ENCODE measurements around the gene EFNA1. TPM values are rescaled to one million over a fixed set of nuclear protein-coding genes. Genes with fewer than 3 reads are reported as not detected.
"Not testable (repeated sequence)": the region's sequence is repeated elsewhere in the genome, so short reads cannot be mapped to it uniquely, and the experiment has no call there.

The EFNA1 gene
- polyA plus RNA-seq, 1 of the 3 experiments (the other 2 are of a cell fraction), result 14.4 TPM

DNA sequence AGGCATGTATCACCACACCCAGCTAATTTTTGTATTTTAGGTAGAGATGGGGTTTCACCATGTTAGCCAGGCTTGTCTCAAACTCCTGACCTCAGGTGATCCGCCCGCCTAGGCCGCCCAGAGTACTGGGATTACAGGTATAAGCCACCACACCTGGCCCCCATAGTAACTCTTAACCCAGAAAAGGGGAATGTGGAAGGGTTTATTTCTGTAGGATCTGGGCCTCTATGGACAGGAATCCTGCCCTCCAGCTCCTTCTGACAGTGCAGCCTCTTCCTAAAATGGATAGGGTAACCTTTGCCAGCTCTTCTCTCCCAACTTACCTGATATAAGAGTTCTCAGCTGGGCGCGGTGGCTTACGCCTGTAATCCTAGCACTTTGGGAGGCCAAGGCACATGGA is 35.0 kb downstream of the EFNA1 start:
- H3K79me2 ChIP-seq (ENCODE audit: insufficient read depth); H3K36me3 ChIP-seq (replicated peaks in 1 of 2; ENCODE audit: control insufficient read depth in 1 of 2, insufficient read depth in 2 of 2, low read length in 1 of 2); DNase-seq; H2AFZ ChIP-seq (ENCODE audit: low read depth); H3K4me1 ChIP-seq (ENCODE audit: control insufficient read depth in 1 of 2, insufficient read depth in 2 of 2, low read depth in 1 of 2, low read length in 1 of 2); H3K27ac ChIP-seq (ENCODE audit: low read depth in 2 of 2, low read length in 1 of 2); H3K9me2 ChIP-seq; H3K4me2 ChIP-seq; POLR2A ChIA-PET; H3K9ac ChIP-seq; H3K9me3 ChIP-seq; H4K20me1 ChIP-seq (ENCODE audit: insufficient read depth); H3F3A ChIP-seq (replicated peaks; ENCODE audit: insufficient read depth); H3K4me3 ChIP-seq (ENCODE audit: low read depth in 2 of 2, low read length in 1 of 2); H3K27me3 ChIP-seq (ENCODE audit: insufficient read depth): not testable (repeated sequence)
- CTCF ChIA-PET, result interaction anchor here (1.2 to 14.8 kb wide), 2 partner anchors 10 to 68 kb away, joined by 5 to 496 read pairs; partner anchors contain the start of gene KRTCAP2
- whole genome bisulfite sequencing (ENCODE audit: low lambda C conversion rate), result 97% methylated on average over 3 of the region's 6 CpGs

DNA sequence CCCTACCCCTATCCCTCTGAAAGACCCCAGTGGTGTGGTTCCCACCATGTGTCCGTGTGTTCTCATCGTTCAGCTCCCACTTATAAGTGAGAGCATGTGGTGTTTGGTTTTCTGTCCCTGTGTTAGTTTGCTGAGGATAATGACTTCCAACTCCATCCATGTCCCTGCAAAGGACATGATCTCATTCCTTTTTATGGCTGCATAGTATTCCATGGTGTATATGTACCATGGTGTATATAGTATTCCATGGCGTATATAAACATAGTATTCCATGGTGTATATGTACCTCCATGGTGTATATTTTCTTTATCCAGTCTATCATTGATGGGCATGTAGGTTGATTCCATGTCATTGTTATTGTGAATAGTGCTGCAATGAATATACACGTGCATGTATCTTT is 36.1 kb downstream of the EFNA1 start:
- H3K27me3 ChIP-seq (ENCODE audit: insufficient read depth); H3K4me1 ChIP-seq (ENCODE audit: control insufficient read depth in 1 of 2, insufficient read depth in 2 of 2, low read depth in 1 of 2, low read length in 1 of 2); H4K20me1 ChIP-seq (ENCODE audit: insufficient read depth); H3K9me3 ChIP-seq; H3K36me3 ChIP-seq (replicated peaks in 1 of 2; ENCODE audit: control insufficient read depth in 1 of 2, insufficient read depth in 2 of 2, low read length in 1 of 2); H3K4me3 ChIP-seq (ENCODE audit: low read depth in 2 of 2, low read length in 1 of 2); H3K79me2 ChIP-seq (ENCODE audit: insufficient read depth); DNase-seq; H3K27ac ChIP-seq (ENCODE audit: low read depth in 2 of 2, low read length in 1 of 2); H2AFZ ChIP-seq (ENCODE audit: low read depth); H3K9ac ChIP-seq; H3K9me2 ChIP-seq; H3K4me2 ChIP-seq: not testable (repeated sequence)
- ChIA-PET CTCF (interaction anchor here (1.2 to 14.8 kb wide), 2 partner anchors 69 to 78 kb away, joined by 4 to 496 read pairs; no protein-coding TSS in a partner anchor), POLR2A (interaction anchor here (0.6 kb wide), 1 partner anchor 17 kb away, joined by 3 read pairs; no protein-coding TSS in a partner anchor)
- WGBS (ENCODE audit: low lambda C conversion rate), result 97% methylated on average over 4 of the region's 4 CpGs
- peaks cover 12% of the 10 kb centered on the region for H3F3A ChIP-seq (replicated peaks; ENCODE audit: insufficient read depth)

DNA sequence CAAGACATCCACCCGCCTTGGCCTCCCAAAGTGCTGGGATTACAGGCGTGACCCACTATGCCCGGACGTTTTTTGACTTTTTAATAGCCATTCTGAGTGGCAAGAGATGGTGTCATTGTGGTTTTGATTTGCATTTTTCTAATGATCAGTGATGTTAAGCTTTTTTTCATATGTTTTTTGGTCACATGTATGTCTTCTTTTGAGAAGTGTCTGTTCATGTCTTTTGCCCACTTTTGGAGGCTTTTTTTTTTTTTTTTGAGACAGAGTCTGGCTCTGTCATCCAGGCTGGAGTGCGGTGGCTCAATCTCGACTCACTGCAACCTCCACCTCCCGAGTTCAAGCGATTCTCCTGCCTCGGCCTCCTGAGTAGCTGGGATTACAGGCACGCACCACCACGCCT is 36.9 kb downstream of the EFNA1 start:
- H3K4me2 ChIP-seq; H3K79me2 ChIP-seq (ENCODE audit: insufficient read depth); H3K27ac ChIP-seq (ENCODE audit: low read depth in 2 of 2, low read length in 1 of 2); DNase-seq; H3K9me3 ChIP-seq; H3K36me3 ChIP-seq (replicated peaks in 1 of 2; ENCODE audit: control insufficient read depth in 1 of 2, insufficient read depth in 2 of 2, low read length in 1 of 2); H3K9me2 ChIP-seq; H3K9ac ChIP-seq; H2AFZ ChIP-seq (ENCODE audit: low read depth); POLR2A ChIA-PET; H3K4me1 ChIP-seq (ENCODE audit: control insufficient read depth in 1 of 2, insufficient read depth in 2 of 2, low read depth in 1 of 2, low read length in 1 of 2); H3K27me3 ChIP-seq (ENCODE audit: insufficient read depth); H3K4me3 ChIP-seq (ENCODE audit: low read depth in 2 of 2, low read length in 1 of 2); H4K20me1 ChIP-seq (ENCODE audit: insufficient read depth): not testable (repeated sequence)
- 81% methylated on average over 11 of the region's 11 CpGs for WGBS (ENCODE audit: low lambda C conversion rate)
- CTCF ChIA-PET, result interaction anchor here (0.6 to 14.8 kb wide), 4 partner anchors 8 to 101 kb away, joined by 3 to 496 read pairs (median 4); partner anchors contain the start of genes EFNA4 and KRTCAP2
- peaks cover 21% of the 10 kb centered on the region for H3F3A ChIP-seq (replicated peaks; ENCODE audit: insufficient read depth)

DNA sequence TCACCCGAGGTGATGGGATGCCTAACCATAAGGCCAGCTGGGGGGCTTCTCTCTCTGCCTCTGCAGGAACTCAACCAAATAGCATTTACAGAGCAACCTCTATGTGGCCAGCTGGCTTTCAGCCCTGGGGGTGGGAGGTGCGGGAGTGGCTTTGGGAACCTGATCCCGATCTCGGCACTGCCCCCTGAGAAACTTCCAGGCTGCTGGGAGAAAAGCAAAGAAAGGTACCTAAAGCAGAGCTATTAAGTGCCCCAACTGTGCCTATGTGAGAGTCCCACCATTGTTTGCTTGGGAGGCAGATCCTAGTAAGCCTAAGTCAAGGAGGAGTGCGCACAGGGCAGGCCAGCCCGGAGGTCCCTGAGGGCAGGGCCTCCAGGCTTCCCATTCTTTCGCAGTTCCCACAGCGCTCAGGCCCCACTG is 38.4 kb downstream of the EFNA1 start:
- no peak for DNase-seq
- Histone ChIP-seq H3K4me1 (ENCODE audit: control insufficient read depth in 1 of 2, insufficient read depth in 2 of 2, low read depth in 1 of 2, low read length in 1 of 2) (peaks cover 0 to 8% of the 10 kb centered on the region in 2 experiments; a peak in 1 of 4 replicates), H3K9me3 (no peaks in the 10 kb centered on the region), H3K4me2 (no peak overlapping the region), H3K9me2 (no peaks in the 10 kb centered on the region), H3K79me2 (ENCODE audit: insufficient read depth) (peaks cover 9% of the 10 kb centered on the region), H3K27me3 (ENCODE audit: insufficient read depth) (no peaks in the 10 kb centered on the region), H3K27ac (ENCODE audit: low read depth in 2 of 2, low read length in 1 of 2) (no peak overlapping the region), H2AFZ (ENCODE audit: low read depth) (no peak overlapping the region), H3F3A (replicated peaks; ENCODE audit: insufficient read depth) (peaks cover 23% of the 10 kb centered on the region), H3K4me3 (ENCODE audit: low read depth in 2 of 2, low read length in 1 of 2) (no peak overlapping the region), H3K9ac (no peak overlapping the region), H3K36me3 (replicated peaks in 1 of 2; ENCODE audit: control insufficient read depth in 1 of 2, insufficient read depth in 2 of 2, low read length in 1 of 2) (peaks cover 12 to 16% of the 10 kb centered on the region in 2 experiments), H4K20me1 (ENCODE audit: insufficient read depth) (no peaks in the 10 kb centered on the region)
- POLR2A ChIA-PET, result no interaction called here
- 98% methylated on average over 7 of the region's 8 CpGs for WGBS (ENCODE audit: low lambda C conversion rate)
- CTCF ChIA-PET, result interaction anchor here (1.3 to 14.8 kb wide), 10 partner anchors 10 to 124 kb away, joined by 3 to 496 read pairs (median 12); partner anchors contain the start of genes ADAM15, EFNA1 and EFNA4
- TF ChIP-seq, protein P1, sequence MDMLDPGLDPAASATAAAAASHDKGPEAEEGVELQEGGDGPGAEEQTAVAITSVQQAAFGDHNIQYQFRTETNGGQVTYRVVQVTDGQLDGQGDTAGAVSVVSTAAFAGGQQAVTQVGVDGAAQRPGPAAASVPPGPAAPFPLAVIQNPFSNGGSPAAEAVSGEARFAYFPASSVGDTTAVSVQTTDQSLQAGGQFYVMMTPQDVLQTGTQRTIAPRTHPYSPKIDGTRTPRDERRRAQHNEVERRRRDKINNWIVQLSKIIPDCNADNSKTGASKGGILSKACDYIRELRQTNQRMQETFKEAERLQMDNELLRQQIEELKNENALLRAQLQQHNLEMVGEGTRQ (IDR thresholded peaks at IDR 0.05; ENCODE audit: borderline replicate concordance, low read depth, low read length), result no peak
- TF ChIP-seq GATA2 (CRISPR knock-in tag; IDR thresholded peaks at IDR 0.05) (no peak), ELF1 (IDR thresholded peaks at IDR 0.05) (no peak), EP300 (IDR thresholded peaks at IDR 0.05; ENCODE audit: borderline replicate concordance in 1 of 2, low read depth in 1 of 2, low read length in 1 of 2) (no peak), RFX5 (IDR thresholded peaks at IDR 0.05; ENCODE audit: low read length) (no peak), NRF1 (IDR thresholded peaks at IDR 0.05; ENCODE audit: low read depth, low read length) (no peak), EZH2phosphoT487 (IDR thresholded peaks at IDR 0.05; ENCODE audit: borderline replicate concordance, low read depth) (no peak), MEF2A (IDR thresholded peaks at IDR 0.05; ENCODE audit: borderline replicate concordance, low read depth) (no peak), RCOR1 (IDR thresholded peaks at IDR 0.05; ENCODE audit: low read length) (no peak), FOXM1 (IDR thresholded peaks at IDR 0.05; ENCODE audit: low read depth) (no peak), RXRA (IDR thresholded peaks at IDR 0.05; ENCODE audit: borderline replicate concordance, low read depth) (no peak), SIN3A (IDR thresholded peaks at IDR 0.05; ENCODE audit: borderline replicate concordance, low read depth, low read length) (no peak), TCF12 (IDR thresholded peaks at IDR 0.05) (no peak)
- TF ChIP-seq, protein P2, sequence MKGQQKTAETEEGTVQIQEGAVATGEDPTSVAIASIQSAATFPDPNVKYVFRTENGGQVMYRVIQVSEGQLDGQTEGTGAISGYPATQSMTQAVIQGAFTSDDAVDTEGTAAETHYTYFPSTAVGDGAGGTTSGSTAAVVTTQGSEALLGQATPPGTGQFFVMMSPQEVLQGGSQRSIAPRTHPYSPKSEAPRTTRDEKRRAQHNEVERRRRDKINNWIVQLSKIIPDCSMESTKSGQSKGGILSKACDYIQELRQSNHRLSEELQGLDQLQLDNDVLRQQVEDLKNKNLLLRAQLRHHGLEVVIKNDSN (IDR thresholded peaks at IDR 0.05; ENCODE audit: borderline replicate concordance, low read depth), result no peak
- TF ChIP-seq, protein P3, sequence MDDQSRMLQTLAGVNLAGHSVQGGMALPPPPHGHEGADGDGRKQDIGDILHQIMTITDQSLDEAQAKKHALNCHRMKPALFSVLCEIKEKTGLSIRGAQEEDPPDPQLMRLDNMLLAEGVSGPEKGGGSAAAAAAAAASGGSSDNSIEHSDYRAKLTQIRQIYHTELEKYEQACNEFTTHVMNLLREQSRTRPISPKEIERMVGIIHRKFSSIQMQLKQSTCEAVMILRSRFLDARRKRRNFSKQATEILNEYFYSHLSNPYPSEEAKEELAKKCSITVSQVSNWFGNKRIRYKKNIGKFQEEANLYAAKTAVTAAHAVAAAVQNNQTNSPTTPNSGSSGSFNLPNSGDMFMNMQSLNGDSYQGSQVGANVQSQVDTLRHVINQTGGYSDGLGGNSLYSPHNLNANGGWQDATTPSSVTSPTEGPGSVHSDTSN (IDR thresholded peaks at IDR 0.05), result no peak

Data from SK-N-SH (cell line).